Gastrocnemius medialis (tissue), 4 donors: ENCODE data around the gene ZNF451.

Experiments used
- POLR2A ChIP-seq, 2 donors: fragments of 450-650 bp; IDR thresholded peaks; one replicate each; pipeline ENCODE4 v1.6.1; 2017; ENCODE audit warnings: antibody characterized with exemption in 2 of 2, mild to moderate bottlenecking in 2 of 2, moderate library complexity in 2 of 2
- TF ChIP-seq, protein P1 (sequence below), 5 experiments: fragments of 450-650 bp in 3 of 5; fragments of 200-600 bp in 2 of 5; sonication (generic) in 2 of 5; IDR thresholded peaks in 4 of 5; conservative IDR thresholded peaks in 1 of 5; 1 replicate in 4 of 5; 2 replicates in 1 of 5; pipeline ENCODE4 v1.5.1; 2016 to 2019; ENCODE audit warnings: antibody characterized with exemption in 5 of 5, mild to moderate bottlenecking in 3 of 5, moderate library complexity in 3 of 5

GRCh38 chr6:57109880-57110279 lies 19.9 kb downstream of the ZNF451 start:
- TF ChIP-seq, protein P1, sequence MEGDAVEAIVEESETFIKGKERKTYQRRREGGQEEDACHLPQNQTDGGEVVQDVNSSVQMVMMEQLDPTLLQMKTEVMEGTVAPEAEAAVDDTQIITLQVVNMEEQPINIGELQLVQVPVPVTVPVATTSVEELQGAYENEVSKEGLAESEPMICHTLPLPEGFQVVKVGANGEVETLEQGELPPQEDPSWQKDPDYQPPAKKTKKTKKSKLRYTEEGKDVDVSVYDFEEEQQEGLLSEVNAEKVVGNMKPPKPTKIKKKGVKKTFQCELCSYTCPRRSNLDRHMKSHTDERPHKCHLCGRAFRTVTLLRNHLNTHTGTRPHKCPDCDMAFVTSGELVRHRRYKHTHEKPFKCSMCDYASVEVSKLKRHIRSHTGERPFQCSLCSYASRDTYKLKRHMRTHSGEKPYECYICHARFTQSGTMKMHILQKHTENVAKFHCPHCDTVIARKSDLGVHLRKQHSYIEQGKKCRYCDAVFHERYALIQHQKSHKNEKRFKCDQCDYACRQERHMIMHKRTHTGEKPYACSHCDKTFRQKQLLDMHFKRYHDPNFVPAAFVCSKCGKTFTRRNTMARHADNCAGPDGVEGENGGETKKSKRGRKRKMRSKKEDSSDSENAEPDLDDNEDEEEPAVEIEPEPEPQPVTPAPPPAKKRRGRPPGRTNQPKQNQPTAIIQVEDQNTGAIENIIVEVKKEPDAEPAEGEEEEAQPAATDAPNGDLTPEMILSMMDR (IDR thresholded peaks at IDR 0.05 in 4 of 5, conservative IDR thresholded peaks at IDR 0.05 in 1 of 5), result no peak
- TF ChIP-seq POLR2A (IDR thresholded peaks at IDR 0.05), result no peak
